CD4-positive, alpha-beta T cell treated with Interleukin-21 for 1 hour (primary cell): ENCODE results near the gene FAM9C.
"Not testable (repeated sequence)": the region's sequence is repeated elsewhere in the genome, so short reads cannot be mapped to it uniquely, and the experiment has no call there.

Source experiments
- DNase-seq: peaks from one replicate; pipeline ENCODE4 v3.0.0-alpha.2; 2020

The FAM9C gene

DNA sequence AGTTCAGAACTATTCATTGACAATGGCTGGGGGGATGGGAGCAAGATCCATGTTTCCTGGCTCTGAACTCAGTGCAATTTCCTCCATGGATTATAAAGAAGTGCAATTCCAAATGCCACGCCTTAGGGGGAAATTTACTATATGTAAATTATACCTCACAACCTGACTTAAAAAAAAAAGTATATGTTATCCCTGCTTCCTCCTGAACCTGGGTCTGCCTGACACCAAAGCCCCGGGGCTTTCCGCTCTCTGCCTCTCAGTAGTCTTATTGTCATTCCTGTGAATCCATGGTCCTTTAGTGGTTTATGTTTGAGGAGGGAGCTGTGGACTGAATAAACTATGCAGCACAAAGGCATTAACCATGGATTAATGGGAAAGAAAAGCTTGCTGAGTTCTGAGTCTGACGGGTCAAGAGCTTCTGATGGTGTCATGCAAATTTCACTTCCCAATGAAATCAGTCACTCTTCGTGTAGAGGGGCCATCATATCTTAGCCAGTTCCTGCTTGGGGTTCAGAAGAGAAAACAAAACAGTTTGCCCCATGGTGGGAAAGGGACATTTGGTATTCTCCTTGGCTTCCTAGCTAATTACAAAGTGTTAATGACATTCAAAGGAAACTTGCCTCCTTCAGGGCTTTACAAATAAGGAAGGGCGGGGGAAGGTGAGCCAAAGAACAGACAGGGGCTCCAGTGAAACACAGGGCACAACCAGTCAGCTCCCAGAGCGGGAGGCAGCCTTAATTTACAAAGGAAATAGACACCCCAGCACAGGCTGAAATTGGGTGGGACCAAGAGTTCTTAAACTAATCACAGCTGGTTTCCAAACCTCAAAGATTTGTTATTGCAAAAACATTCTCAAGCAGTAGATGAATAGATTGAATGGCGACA lies 14.3 kb downstream of the FAM9C start:
- no peak for DNase-seq

DNA sequence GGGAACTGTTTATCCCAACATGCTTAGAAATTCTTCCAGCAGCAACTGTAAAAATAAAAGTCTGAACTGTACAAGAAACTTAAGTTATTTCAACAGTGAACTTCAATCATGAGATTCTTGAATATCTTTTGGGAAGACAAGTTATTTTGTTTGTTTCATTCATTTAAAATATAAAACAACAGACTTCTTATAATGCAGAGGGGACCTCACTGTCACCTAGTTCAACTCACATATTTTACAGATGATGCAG lies 14.9 kb downstream of the FAM9C start:
- no peak for DNase-seq

DNA sequence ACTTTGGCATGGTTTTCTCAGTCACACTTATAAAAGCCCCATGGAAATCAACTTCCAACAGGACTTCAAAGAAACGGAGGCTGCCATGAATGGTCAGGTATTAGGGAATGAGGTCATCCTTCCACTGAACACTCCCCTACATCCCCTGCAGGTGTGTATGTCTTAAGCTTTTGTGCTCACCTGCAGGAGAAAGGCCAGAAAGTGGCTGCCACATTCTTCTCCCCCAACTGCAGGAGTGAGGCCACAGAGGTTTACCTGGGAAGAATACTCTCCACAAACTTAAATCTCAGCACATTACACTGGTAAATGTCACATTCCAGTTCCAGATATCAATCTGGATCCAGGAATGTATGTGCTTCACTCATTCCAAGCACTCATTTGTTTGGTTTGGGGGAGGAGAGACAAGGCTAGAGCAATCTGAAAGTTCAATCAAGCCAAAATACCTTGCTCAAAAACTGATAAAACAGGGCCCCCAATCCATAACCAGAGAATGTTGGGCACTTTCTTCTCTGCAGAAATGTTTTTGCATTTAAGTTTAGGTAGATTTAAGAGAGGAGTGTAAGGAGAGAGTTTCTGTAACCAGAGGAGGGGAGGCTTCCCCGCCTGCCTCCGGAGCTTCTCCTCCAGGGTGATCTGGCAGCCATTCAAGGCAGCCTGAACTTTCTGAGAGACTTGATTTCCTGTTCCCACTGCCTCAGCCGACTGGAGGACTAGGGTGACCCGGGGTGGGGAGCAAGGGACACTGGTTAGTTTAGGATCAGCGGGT lies 15.4 kb downstream of the FAM9C start:
- no peak for DNase-seq

DNA sequence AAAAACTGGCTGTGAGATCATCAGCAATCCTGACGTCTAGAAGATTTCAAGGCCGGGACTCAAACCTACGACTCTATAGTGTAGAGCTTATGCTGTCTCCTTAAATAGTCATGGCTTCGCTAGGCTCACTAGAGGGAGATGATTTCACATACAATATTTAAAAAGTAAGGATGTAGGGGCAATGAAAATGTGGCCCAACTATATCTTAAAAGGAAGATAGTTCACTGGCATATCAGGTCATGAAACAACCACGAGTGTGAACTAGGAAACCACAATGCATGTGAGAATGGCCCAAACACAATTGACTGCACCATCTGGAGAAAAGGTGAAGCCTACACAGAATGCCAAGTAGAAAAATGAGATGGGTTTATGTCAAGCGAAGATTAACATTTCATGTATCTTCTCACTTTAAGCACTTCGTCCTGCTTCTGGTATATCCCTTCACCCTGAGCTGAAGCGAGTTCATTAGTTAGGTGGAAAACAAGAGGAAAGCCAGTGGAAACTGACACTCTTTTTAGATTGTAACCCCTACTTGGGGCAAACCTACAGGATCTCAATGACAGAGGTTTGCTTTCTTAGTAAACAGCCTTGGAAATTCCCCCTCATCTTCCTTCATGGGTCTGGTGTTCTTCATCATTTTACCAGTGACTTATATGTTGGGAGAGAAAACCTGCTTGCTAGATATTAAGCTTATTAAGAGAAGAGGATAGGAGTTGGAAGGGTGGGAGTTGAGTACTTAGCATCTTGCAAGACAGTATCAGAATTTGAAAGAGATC lies 17.4 kb downstream of the FAM9C start:
- DNase-seq, result no peak

DNA sequence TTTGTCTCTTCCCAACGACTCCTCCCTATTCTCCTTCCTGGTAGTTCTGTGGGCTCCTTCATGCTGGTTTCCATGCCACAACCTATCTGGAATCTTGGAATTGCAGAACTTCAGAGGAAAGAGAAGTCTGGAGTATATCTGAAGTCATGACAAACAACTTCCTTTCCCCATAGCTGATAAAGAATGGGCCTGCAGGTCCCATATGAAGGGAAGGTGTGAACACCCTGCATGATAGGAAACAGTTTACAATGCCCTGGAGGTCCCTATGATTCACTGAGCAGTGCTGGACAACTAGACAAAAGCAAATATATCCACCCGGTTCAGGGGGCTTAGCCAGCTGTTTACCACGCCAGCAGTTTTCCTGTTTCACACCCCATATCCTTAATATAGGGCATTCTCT lies 19.4 kb downstream of the FAM9C start:
- no peak for DNase-seq

DNA sequence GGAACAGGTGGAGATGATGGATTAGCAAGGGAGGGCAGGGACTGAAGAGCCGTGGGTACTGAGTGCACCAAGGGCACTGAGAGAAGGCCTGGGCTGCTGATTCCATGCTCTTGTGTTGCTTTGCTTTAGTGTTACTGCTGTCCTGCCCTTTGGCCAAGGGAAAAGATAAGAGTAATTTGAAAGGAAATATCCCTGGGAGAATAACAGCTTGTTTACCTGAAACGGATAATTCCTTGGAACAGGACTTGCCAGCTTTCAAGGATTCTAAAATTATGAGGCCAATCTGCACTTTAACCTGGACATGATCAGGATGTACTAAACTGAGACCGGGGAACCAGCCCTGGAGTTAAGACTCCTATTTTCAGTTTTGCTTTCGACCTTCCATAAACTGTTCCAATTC lies 20.4 kb downstream of the FAM9C start:
- DNase-seq, result no peak

DNA sequence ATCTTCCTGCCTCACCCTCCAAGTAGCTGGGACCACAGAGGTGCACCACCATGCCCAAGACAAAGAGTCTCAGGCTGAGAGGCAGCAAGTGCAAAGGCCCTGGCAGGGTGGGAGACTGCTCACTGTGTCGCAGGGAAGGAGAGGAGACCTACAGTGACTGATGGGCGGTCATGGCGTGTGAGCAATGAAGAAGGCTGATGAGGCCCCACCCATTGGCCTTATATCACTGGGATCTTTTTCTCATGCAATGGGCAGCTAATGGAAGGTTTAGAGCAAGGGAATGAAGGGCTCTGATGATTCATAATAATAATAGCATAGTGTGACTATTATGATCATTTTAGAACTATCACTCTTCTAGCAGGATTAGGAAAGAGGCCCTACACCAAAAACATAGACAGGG lies 20.9 kb downstream of the FAM9C start:
- DNase-seq, result no peak

DNA sequence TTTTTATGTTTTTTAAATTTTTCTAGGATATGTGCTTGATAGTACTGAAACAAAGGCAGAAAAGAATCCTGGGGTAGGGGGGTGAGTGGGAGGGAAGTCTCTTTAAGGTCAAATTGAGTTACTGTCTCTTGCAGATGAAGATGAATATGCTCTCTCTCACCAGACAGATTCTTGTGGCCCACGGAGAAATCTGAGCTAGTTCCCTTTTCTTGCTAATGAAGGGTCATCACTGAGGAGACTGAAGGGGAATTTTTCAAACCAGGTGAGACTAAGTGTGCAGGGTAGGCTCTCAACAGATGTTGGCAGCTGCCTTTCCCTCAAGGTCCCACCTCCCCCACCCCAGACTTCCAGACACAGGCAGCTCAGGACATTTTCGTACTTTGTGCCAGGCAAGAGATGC lies 21.5 kb downstream of the FAM9C start:
- DNase-seq, result no peak

DNA sequence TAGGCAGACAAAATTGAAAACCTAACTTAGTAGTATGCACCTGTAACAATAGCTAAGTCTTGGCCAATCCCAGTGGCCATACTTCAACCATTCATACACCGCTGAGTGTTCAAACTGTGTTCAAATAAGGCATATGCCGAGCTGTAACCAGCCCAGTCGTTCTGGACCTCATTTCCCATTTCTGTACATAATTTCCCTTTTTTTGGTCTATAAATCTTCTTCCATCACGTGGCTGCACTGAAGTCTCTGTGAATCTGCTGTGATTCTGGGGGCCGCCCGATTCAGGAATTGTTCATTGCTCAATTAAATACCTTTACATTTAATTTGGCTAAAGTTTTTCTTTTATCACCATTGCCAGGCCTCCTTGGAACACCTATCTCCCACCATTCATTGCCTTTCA lies 27.7 kb downstream of the FAM9C start:
- not testable (repeated sequence) for DNase-seq

DNA sequence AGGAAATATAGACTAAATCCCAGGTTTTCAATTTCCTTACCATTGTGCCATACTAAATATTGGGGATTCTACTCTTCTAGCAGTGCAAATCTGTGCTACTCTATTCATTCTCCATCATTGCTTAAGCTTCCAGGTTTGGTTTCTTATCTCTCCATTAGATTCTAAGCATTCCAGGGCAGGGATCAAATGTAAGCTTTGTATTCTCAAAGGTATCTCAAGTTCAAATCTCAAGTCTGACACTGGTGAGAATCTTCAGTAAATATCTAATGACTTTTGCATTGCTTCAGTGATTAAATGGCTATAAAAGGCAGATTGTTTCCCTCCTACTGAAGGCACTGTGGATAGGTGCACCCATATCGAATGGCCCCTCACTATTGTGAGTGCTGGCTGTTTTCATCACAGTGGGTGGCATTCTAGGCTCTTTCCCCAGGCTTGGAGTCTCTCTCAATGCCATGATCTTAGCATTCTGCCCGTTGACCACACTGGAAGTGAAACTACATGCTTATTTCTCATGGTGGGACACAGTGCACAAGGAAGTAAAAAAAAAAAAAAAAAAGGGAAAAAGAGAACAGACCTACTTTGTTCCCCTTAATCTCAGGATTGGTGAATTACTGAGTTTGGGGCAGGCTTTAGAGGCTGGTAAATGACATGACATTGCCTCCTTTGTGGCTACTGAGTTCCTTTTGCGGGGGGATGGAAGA lies 28.7 kb downstream of the FAM9C start:
- DNase-seq, result no peak

DNA sequence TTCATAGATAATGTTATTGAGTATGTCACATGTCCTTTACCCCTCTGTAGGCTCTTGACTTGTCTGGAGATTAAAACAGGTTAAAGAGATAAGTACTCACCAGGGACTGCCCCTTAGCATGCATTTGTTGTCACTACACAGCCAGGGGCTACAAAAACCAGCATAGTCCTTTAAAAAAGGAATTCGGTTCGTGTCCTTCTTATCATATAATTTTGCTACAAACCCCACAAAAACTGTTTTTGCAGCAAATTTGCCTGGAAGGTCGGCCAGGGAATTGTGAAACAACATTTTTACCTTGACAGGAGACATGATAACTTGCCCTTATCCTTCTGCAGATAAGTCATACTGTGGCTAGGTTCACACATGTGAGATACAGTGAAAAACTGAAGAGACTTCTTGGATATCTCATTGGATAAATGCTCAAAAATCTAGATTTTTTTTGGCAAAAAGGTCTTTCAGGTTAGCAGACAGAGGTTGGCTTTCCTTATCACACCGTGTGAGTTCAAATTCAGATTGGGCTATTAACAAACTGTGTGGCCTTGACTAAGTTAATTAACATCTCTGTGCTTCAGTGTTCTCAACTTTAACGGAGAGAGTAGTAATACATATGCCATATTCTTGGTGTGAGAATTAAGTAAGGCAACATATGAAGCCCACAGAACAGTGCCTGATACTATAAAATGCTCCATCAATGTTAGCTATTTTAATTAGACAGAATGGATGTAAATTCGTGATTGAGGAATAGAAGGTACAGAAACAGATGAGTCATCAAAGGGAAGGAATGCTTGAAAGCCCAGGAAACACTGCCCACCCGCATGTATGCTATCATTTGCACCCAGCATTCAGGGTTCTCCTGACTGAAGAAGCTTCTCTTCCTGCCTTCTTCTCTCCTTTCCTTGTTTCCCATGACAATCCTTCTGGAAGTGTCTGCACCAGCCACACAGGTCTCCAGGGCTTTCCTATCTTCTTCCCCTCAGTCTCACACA lies 30.0 kb downstream of the FAM9C start:
- DNase-seq, result no peak

DNA sequence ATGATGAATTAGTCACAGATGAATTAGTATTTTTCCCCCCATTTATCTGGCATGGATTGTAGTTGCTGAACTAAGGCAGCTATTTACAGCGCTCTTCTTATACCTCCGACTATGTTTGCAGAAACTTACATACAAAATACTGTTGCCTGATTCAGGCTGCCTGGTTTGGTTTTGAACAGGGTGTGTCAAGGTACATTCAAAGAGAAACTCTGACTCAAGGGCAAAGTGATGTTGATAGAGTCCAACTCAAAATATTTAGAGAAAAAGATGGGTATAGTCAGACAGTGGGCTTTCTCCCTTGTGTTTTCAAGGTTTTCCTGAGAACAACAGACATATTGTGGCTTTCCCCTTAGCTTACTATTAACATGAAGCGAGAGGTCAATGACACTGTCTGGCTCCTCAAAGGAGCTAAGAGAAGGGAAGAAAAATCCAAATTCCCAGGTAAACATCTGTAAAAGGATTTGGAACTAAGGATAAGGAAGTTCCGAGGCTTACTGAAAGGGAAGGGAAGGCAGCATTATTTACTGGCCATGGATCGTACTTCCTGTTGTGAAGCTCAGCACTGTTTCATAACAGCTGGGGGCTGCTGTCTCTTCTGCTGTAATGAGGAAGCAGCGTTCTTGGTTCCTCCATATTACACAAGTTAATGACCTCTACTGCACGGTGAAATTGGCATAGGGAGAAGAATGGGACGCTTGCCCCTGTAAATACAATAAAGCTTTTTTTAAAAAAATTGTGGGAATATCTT lies 30.9 kb downstream of the FAM9C start:
- DNase-seq, result no peak

DNA sequence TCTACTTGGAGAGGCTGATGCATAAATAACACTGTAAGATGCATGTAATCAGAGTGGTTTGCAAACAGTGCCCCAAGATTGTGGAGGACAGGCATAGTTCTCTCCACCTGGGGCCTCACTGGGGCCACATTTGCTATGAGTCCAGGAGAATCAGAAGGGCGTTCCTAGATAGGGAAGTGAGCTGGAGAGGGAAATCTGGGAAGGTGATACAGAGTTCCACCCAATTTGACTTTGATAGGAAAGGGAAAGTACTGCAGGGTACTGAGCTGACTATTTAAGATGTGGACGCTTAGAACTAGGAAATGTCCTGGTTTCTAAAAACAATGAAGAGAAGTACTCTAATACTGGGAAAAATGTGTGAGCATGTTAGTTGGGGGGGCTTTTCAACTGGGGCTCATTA lies 33.9 kb downstream of the FAM9C start:
- no peak for DNase-seq

DNA sequence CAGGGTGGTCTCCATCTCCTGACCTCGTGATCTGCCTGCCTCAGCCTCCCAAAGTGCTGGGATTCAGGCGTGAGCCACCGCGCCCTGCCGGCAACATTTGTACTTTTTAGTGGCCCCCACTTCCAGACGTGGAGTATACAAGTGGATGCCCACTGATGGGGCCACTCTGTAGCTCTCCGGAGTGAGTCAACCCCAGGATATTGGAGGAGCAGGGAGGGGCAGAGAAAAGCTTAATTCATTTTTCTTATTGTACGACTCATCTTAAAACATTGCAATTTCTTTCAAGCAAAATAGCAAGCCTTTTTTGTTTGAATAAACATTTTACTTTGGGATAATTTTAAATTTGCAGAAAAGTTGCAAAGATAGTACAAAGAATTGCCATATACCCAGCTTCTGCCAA lies 34.6 kb downstream of the FAM9C start:
- DNase-seq, result no peak

DNA sequence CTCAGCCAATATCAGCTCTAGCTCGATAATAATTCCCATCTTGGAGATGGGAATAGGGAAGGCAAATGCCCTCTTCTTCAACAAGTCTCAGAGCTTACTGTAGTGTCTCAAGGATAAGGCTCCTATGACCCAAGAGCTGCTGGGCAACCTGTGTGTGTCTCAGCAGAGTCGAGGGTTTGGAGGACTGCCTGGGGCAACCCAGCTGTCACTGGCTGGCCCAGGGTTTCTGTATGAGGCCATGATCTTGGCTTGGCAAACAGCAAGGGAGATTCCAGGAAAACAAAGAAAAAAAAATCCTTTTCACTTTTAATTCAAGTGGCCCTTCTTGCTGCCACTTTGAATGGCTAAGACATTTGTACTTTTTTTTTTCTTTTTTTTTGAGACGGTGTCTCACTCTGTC lies 35.1 kb downstream of the FAM9C start:
- DNase-seq, result no peak

DNA sequence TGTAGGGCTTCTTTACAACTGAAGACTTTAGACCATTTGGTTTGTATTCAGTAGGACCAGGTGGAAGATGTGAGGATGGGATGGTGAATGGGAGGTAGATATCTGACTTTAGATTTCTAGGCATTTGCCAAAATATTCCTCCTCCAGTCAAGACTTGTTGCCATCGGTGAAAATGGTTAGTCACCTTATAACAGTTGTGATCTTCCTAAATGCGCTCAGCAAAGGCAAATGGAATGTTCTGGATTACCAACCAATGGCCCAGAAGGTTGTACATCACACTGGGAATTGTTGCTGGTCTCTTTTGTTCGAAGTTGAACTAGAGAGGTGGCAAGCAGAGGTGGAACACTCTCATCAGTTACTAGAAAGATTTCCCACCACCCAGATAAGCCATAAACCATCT lies 35.6 kb downstream of the FAM9C start:
- DNase-seq, result no peak

DNA sequence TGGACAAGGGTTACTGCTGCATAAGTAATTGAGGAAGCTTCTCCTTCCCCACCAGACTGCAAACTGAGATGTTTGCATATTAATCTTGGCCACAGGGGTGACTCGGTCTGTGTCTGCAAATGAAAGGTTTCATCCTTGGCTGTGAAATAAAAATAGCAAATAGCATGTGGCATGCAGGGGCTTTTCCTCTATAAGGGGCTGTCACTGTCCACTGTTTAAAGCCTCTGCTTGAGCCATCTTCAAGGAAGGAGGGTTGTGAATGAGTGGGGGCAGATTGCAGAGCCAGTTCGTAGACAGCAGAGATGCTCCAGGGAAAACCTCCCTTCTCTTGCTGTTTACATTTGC lies 36.3 kb downstream of the FAM9C start:
- DNase-seq, result no peak

DNA sequence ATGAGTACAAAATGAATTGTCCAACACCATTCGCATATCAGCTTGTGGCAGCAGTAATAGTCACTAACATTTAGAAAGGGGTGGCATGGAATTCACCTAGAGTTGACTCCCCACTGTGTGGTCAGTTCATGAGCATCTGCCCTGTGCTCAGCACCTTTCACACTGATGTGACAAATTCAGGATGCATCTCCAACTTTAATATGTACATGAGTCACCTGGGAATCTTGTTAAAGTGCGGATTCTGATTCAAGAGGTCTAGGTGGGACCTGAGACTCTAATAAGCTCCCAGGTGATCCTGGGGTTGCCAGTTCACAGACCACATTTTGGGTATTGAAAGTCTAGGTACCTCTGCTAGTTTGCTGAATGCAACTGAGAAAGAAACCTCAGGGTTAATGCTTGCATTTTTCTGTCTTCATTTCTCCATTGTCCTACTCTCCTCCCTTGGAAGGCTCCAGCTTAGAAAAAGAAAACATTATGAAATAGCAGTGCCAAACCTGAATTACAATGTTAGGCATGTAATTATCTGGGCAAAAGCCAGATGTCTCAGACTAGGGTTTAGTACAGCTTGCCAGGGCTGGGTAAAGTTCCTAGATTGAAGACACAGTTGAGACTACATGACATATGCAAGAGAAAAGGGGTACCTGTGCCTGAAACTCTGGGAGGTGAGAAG lies 36.8 kb downstream of the FAM9C start:
- DNase-seq, result no peak

DNA sequence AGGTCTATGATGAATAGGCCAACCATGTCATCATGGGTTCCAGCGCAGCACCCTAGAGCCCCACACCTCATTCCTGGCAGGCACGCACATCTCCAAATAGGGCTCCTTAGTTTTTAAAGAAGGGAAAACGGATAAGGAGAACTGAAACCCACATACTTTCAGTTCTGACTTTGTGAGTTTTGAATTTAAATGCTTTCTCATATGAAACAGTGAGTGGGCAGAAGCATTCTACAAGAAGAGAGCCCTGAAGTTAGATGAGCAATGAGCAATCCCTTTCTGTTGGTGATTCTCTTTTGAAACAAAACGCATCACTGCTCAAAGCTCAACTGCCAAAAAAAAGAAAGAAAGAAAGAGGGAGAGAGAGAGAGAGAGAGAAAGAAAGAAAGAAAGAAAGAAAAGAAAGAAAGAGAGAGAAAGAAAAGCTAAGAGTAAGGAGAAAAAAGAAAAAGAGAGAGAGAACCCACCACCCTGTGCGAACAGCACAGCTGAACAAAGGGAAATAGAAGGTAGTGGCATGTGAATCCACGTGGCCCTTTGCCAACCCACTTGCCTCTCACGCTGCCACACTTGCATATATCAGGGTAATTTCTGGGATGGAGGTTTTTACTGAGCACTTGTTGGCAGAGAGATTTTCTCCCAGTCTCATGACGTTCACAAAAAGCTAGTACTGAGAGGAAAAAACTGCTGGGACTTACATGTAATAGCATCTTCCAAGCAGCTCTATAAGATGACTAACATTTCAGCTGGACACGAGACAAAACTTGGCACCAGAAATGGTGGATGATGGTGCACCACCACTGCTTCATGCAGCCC lies 38.6 kb downstream of the FAM9C start:
- no peak for DNase-seq
